Caki2 (cell line): ENCODE results near the gene ICA1. TPM values are rescaled to one million over a fixed set of nuclear protein-coding genes. Genes with fewer than 3 reads are reported as not detected.
A peak's percentile ranks its signal among the peaks of the same experiment; 100 is the strongest.

ENCODE experiments used
- DNase-seq: peaks from one replicate; pipeline ENCODE4 v3.0.0-alpha.2; 2015; ENCODE audit warnings: low read depth
- in situ Hi-C: cut with HindIII; loops from 2 replicates; pipeline ENCODE4 v1.10.0; 2016; ENCODE audit warnings: low sequenced_read_pairs, low pct_unique_long_range_greater_than_20kb, mixed read lengths
- total RNA-seq: library from RNA; depleted of rRNA; stranded (reverse); fragments of >200 nt; shearing (Covaris generic); gene quantifications from 2 replicates; pipeline ENCODE4 v1.2.3, GENCODE V29; 2014; ENCODE audit warnings: low replicate concordance

Gene ICA1
- total RNA-seq, 1 experiment from 2014 or later: 2.1 TPM

GRCh38 chr7:8210845-8211724 lies 50.9 kb downstream of the ICA1 start:
- in situ Hi-C loops: no loop called here
- DNase-seq: no peak

- in situ Hi-C loops: no loop called here
- no peak for DNase-seq
Measured at GRCh38 chr7:8209353-8209752, 52.6 kb downstream of the ICA1 start.

GRCh38 chr7:8208816-8209215 lies 53.2 kb downstream of the ICA1 start:
- no peak for DNase-seq
- in situ Hi-C loops: no loop called here

- in situ Hi-C loops: no loop called here
- no peak for DNase-seq
Measured at GRCh38 chr7:8206956-8207355, 55.0 kb downstream of the ICA1 start.

DNA sequence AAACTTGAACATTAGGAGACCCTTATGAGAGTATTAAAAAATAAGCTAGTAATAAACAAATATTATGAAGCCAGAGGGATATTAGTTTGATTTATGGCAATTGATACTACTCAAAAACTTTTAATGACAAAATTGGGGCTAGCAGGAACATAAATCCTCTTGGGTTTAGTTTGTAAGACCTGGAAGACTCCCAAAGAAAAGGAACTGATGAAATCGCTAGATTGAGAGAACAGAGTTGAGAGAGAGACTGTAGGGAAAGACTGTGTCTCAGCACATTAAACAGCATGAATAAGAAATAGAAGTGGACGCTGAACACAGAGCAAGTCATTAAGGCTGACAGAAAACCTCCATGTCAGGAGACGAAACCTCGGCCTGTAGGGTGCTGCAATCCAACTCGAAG lies 56.4 kb downstream of the ICA1 start:
- DNase-seq: no peak
- in situ Hi-C loops: no loop called here

GRCh38 chr7:8205031-8205387 lies 57.0 kb downstream of the ICA1 start:
- in situ Hi-C loops: no loop called here
- DNase-seq: no peak

- no peak for DNase-seq
- in situ Hi-C loops: no loop called here
Measured at GRCh38 chr7:8204339-8205030, 57.5 kb downstream of the ICA1 start.

DNA sequence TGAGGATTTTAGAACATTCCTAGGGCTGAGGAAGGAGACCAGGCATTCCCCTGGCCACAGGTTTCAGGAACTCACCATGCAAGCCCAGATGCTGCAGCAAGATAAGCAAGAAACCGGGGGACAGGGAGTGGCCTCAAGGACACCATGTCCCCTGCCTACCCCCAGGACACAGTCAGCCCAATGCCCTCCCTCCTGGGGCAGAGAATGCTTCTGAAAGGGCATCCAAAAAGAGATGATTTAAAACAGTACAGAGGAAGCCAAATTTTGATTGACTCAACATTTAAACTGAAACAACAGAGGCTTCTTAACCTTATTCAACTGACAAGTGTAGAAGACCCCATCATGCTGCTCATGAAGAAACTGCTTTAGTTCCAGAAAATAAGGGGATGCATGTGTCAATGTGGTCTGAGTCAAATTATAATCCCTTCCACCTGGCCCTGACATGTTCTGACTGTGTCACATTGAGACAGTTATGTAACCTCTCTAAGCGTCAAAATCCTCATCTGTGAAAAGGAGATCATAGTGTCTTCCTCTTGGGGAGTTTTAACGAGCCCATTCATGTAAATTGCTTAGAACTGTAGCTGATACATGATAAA lies 60.0 kb downstream of the ICA1 start:
- in situ Hi-C loops: no loop called here
- no peak for DNase-seq

- DNase-seq: no peak
- in situ Hi-C loops: no loop called here
Measured at GRCh38 chr7:8200717-8201116, 61.2 kb downstream of the ICA1 start.

- in situ Hi-C loops: no loop called here
- DNase-seq: no peak
Measured at GRCh38 chr7:8200316-8200715, 61.7 kb downstream of the ICA1 start.

DNA sequence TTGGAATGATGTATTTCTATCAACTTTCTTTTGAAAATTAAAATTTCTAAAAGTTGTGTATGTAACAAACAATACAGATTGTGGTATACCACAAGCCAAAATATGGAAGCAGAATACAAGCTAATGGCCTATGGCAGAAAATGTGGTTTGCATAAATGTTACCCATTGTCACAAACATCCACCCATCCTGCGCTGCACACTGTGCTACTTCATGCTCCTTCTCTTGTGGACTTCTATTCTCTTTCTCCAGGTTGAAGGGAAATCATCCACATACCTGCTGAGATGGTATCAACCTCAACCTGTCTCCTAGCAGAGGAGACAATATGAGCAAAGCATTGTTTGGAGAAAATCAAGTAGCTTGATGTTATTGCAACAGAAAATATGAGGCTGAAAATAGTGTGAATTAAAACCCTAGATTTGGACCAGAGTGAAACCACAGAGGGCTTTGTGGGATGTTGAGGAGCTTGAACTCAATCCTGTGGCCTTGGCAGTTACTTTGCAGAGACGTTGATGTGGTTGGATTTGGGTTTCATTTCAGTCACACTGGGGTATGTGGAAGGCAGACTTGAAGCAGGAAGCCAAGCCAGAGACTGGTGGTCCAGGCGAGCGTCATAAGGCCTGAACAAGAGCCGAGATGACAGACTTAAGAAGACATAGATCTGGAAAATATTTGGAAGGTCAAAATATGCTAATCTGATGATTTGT lies 63.8 kb downstream of the ICA1 start:
- no peak for DNase-seq
- in situ Hi-C loops: no loop called here

- in situ Hi-C loops: no loop called here
- no peak for DNase-seq
Measured at GRCh38 chr7:8192897-8193296, 69.1 kb downstream of the ICA1 start.

GRCh38 chr7:8190119-8190895 lies 71.7 kb downstream of the ICA1 start:
- in situ Hi-C loops: no loop called here

GRCh38 chr7:8189625-8190024 lies 72.3 kb downstream of the ICA1 start:
- in situ Hi-C loops: no loop called here
- DNase-seq: no peak

More at GRCh38 chr7:8190119-8190895, 71.7 kb downstream of the ICA1 start:
- peak; percentile 37 for DNase-seq

DNA sequence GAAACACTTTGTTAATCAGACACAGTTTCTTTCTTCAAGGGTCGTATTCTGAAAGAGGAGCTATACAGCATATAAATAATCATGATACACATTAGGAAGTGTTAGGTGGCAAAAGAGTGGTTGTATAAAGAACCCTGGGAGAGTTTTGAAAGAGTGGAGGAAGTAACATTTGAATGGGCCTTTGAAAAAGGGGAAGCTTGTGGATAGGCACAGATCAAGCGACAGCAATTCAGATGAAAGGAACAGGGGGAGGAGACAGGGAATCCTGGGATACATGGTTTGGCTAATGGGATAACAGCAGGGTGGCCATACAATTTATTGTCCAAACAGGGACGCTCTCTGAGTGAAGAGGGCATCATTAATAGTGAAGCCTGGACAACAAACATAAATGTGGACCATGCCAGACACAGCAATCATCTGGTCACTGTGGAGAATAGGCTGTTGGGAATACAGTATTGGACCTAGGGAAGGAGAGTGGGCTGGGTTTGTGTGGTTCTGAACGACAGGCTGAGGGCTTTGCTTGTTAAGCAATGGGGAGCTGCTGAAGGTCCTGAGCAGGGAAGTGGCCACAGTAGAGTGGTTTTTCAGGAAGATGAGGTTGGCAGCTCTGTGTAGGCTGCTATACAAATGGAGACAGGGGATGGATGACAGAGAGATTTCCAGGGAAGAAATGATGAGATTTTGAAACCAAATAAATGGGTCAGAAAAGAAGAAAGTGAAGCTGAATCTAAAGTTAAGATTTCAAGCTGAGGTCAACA lies 75.9 kb downstream of the ICA1 start:
- no peak for DNase-seq
- in situ Hi-C loops: no loop called here

- no peak for DNase-seq
- in situ Hi-C loops: no loop called here
Measured at GRCh38 chr7:8184221-8184620, 77.7 kb downstream of the ICA1 start.

DNA sequence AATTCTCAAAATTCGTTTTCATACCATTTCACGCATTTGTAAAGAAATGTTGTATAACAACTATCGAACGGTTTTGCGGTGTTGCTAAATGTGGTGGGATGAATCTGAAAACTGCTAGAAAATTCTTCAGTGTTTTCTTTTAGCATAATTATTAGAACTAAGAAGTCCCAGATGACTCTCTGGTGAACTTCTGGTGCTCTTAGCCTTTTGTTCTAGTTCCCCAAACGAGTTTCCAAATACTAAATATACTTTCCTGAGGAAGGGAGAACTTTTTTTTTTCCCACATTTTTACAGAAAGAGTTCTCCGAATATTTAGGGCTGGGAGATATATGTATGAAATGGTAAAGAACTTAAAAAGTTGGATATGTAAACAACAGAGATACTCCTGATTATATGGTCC lies 82.5 kb downstream of the ICA1 start:
- DNase-seq: no peak
- in situ Hi-C loops: no loop called here
